HUDEP-2 (cell line): Measurements from ENCODE around the gene TIPRL.

Experiments used
- DNase-seq, 76 experiments: peaks; one replicate each; lab custom pipeline; 2025; ENCODE audit not compliant: unreplicated experiment in 76 of 76; lab: John Stamatoyannopoulos, UW

The TIPRL gene

GRCh38 chr1:168243636-168244212 is 65.0 kb downstream of the TIPRL start:
- no peak for DNase-seq

- DNase-seq, result no peak
Observed at GRCh38 chr1:168245042-168245441, 66.3 kb downstream of the TIPRL start.

- no peak for DNase-seq
Observed at GRCh38 chr1:168246506-168246905, 67.7 kb downstream of the TIPRL start.
